OCI-LY1 (cell line): ENCODE measurements around the gene TAF4.

Source experiments
- CTCF ChIP-seq: fragments of 200-600 bp; sonication (generic), shearing (Covaris generic); IDR thresholded peaks from 2 replicates; pipeline ENCODE4 v1.5.1; 2017; ENCODE audit warnings: mild to moderate bottlenecking, antibody characterized with exemption, low read length, moderate library complexity, mixed read lengths
- EZH2 ChIP-seq: fragments of 200-600 bp; sonication (generic), shearing (Covaris generic); IDR thresholded peaks from 2 replicates; pipeline ENCODE4 v1.8.0; 2017; ENCODE audit warnings: borderline replicate concordance, mixed run types, mild to moderate bottlenecking, antibody characterized with exemption, low read length, moderate library complexity, mixed read lengths

- no peak for TF ChIP-seq CTCF
- TF ChIP-seq EZH2: no peak
Measured at GRCh38 chr20:61978491-61978890, 87.2 kb downstream of the TAF4 start.
